SK-N-SH (cell line): Measurements from ENCODE around the gene NDUFB8.

Experiments used
- POLR2AphosphoS5 ChIP-seq: IDR thresholded peaks from 2 replicates; pipeline ENCODE4 v1.6.1; 2012; ENCODE audit warnings: low read depth, low read length
- RAD21 ChIP-seq: IDR thresholded peaks from 2 replicates; pipeline ENCODE4 v1.6.1; 2012; ENCODE audit warnings: mild to moderate bottlenecking, low read length
- TF ChIP-seq, protein P1 (sequence below): fragments of 200-600 bp; sonication (generic); IDR thresholded peaks from 2 replicates; pipeline ENCODE4 v1.6.1; 2017; ENCODE audit warnings: antibody characterized with exemption, mild to moderate bottlenecking, moderate library complexity
- TF ChIP-seq, protein P2 (sequence below): IDR thresholded peaks from 2 replicates; pipeline ENCODE4 v1.4.0; 2012; ENCODE audit warnings: low read depth

DNA sequence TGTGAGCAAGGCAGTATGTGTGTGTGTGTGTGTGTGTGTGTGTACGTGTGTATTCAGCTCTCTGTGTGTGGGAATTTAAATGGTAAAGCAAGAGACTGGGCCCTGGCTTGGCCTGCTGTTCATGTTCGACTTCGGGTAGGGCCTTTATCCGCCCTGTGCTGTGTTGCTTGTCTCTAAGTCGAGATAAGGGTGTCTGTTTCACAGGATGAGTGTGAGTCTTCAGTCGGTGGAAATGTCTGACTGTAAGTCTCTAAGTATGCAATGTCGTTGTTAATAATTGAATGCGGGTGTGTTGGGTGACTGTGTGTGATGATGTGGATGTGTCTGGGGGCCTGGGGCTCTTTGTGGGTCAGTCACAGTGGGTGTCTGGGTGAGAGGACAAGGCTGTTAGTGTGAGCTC, 40.8 kb upstream of the NDUFB8 start:
- TF ChIP-seq RAD21 (no peak), POLR2AphosphoS5 (no peak)
- TF ChIP-seq, protein P1, sequence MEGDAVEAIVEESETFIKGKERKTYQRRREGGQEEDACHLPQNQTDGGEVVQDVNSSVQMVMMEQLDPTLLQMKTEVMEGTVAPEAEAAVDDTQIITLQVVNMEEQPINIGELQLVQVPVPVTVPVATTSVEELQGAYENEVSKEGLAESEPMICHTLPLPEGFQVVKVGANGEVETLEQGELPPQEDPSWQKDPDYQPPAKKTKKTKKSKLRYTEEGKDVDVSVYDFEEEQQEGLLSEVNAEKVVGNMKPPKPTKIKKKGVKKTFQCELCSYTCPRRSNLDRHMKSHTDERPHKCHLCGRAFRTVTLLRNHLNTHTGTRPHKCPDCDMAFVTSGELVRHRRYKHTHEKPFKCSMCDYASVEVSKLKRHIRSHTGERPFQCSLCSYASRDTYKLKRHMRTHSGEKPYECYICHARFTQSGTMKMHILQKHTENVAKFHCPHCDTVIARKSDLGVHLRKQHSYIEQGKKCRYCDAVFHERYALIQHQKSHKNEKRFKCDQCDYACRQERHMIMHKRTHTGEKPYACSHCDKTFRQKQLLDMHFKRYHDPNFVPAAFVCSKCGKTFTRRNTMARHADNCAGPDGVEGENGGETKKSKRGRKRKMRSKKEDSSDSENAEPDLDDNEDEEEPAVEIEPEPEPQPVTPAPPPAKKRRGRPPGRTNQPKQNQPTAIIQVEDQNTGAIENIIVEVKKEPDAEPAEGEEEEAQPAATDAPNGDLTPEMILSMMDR, result no peak
- TF ChIP-seq, protein P2, sequence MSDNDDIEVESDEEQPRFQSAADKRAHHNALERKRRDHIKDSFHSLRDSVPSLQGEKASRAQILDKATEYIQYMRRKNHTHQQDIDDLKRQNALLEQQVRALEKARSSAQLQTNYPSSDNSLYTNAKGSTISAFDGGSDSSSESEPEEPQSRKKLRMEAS, result no peak
